ENCODE data around the gene ADK.

ADK gene

GRCh38 chr10:74110120-74110519 is 40.9 kb upstream of the ADK start:
- Histone ChIP-seq H3K27ac (no peak overlapping the region), H3K4me3 (no peak overlapping the region)
- TF ChIP-seq, protein P1, sequence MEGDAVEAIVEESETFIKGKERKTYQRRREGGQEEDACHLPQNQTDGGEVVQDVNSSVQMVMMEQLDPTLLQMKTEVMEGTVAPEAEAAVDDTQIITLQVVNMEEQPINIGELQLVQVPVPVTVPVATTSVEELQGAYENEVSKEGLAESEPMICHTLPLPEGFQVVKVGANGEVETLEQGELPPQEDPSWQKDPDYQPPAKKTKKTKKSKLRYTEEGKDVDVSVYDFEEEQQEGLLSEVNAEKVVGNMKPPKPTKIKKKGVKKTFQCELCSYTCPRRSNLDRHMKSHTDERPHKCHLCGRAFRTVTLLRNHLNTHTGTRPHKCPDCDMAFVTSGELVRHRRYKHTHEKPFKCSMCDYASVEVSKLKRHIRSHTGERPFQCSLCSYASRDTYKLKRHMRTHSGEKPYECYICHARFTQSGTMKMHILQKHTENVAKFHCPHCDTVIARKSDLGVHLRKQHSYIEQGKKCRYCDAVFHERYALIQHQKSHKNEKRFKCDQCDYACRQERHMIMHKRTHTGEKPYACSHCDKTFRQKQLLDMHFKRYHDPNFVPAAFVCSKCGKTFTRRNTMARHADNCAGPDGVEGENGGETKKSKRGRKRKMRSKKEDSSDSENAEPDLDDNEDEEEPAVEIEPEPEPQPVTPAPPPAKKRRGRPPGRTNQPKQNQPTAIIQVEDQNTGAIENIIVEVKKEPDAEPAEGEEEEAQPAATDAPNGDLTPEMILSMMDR (IDR thresholded peaks at IDR 0.05): no peak
- DNase-seq (ENCODE audit: low spot score): no peak

GRCh38 chr10:74111799-74112198 is 39.2 kb upstream of the ADK start:
- no peak overlapping the region for H3K27ac ChIP-seq
- TF ChIP-seq, protein P1 (IDR thresholded peaks at IDR 0.05): no peak
- no peak for DNase-seq (ENCODE audit: low spot score)
- no peak overlapping the region for H3K4me3 ChIP-seq

DNA sequence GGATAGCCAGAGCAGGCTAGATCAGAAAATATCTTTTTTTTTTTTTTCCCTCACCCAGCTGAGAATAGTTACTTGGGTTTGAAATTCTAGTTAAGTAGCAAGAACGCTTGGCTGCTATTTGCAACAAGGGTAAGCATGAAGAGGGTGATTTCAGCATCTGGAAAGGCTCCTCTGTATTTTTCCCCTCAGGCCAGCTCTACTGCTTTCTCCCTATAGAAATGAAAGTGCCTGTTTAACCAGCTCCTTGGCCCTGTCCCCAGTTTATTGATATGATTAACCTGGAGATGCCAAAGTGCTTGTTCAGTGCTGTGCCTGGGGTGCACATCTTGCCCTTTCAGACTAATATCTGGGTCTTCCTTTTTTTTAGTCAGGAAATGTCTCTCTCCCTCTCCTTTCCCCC is 37.5 kb upstream of the ADK start:
- H3K27ac ChIP-seq: peak overlapping the region; percentile 27 to 49
- no peak overlapping the region for H3K4me3 ChIP-seq
- TF ChIP-seq, protein P1 (IDR thresholded peaks at IDR 0.05): no peak
- no peak for DNase-seq (ENCODE audit: low spot score)

DNA sequence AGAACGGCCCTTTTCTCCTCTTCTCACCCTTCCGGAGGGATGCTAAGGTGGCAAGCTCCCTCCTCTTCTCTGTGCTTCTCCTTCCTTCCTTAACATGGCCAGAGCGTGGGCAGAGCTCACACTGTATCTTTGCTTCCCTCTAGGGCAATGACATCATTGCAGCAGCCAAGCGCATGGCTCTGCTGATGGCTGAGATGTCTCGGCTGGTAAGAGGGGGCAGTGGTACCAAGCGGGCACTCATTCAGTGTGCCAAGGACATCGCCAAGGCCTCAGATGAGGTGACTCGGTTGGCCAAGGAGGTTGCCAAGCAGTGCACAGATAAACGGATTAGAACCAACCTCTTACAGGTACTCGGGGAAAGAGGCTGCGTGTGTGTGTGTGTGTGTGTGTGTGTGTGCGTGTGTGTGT is 37.0 kb upstream of the ADK start:
- peak overlapping the region; percentile 49 to 54 for H3K27ac ChIP-seq
- DNase-seq (ENCODE audit: low spot score): no peak
- H3K4me3 ChIP-seq: no peak overlapping the region
- TF ChIP-seq, protein P1 (IDR thresholded peaks at IDR 0.05): no peak

- no peak overlapping the region for H3K4me3 ChIP-seq
- TF ChIP-seq, protein P1 (IDR thresholded peaks at IDR 0.05): no peak
- H3K27ac ChIP-seq: no peak overlapping the region
- DNase-seq (ENCODE audit: low spot score): no peak
These were observed 33.3 kb upstream of the ADK start for GRCh38 chr10:74117738-74118137.

GRCh38 chr10:74118804-74119203 is 32.2 kb upstream of the ADK start:
- no peak for DNase-seq (ENCODE audit: low spot score)
- H3K27ac ChIP-seq: peak overlapping the region in 1 of 2 donors; percentile 43
- TF ChIP-seq, protein P1 (IDR thresholded peaks at IDR 0.05): no peak
- H3K4me3 ChIP-seq: no peak overlapping the region

DNA sequence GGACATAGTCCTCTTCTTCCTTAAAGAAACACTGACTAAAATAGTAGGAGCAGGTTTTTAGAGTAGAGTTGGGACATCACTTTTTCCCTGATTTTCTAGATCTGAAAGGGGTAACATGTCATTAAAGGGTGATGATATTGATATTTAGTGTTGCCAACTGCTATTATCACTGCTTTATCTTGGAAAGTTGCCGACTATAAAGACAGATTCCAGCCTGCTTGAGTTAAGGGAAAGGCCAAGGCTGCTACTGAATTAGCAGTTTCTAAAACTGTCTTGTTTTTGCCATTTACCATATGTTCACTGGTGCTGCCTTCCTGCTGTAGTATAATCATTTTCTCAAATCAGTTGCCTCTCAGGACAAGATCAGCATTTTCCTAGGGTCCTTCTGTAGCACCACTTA is 30.1 kb upstream of the ADK start:
- DNase-seq (ENCODE audit: low spot score): no peak
- TF ChIP-seq, protein P1 (IDR thresholded peaks at IDR 0.05): no peak
- Histone ChIP-seq H3K4me3 (no peak overlapping the region), H3K27ac (peak overlapping the region in 1 of 2 donors; percentile 10)

All from coronary artery (tissue), 2 donors.